ENCODE results near the gene MINDY2.

GRCh38 chr15:58797505-58797904 lies 26.4 kb downstream of the MINDY2 start:
- TF ChIP-seq TAF1 (IDR thresholded peaks at IDR 0.05; ENCODE audit: borderline replicate concordance, insufficient read depth, low read length), result no peak
- TF ChIP-seq POLR2AphosphoS5 (IDR thresholded peaks at IDR 0.05; ENCODE audit: low read depth, low read length), result no peak
- no peak for TF ChIP-seq REST (IDR thresholded peaks at IDR 0.05; ENCODE audit: insufficient read depth in 1 of 2, low read depth in 2 of 2, low read length in 2 of 2)
- TF ChIP-seq SIN3A (IDR thresholded peaks at IDR 0.05; ENCODE audit: borderline replicate concordance, insufficient read depth, low read length), result no peak
- TF ChIP-seq FOXP2 (optimal IDR thresholded peaks at IDR 0.05; ENCODE audit: borderline replicate concordance, extremely low read depth, extremely low read length, insufficient read depth), result no peak

Data from PFSK-1 (cell line).